Ovary (tissue), 3 donors: ENCODE results near the gene PFDN1.

Source experiments
- POLR2A ChIP-seq: fragments of 450-650 bp; IDR thresholded peaks from one replicate; pipeline ENCODE4 v1.6.1; 2017; ENCODE audit warnings: antibody characterized with exemption, mild to moderate bottlenecking, moderate library complexity
- TF ChIP-seq, protein P1 (sequence below), 3 donors: fragments of 450-650 bp in 2 of 3; fragments of 200-600 bp in 1 of 3; IDR thresholded peaks; one replicate each; pipeline versions ENCODE4 v1.5.1 to v1.8.0; 2016 to 2022; ENCODE audit warnings: antibody characterized with exemption in 3 of 3, mild to moderate bottlenecking in 1 of 3
- donor health status: DM: no; HTN: no; CAD: no.

DNA sequence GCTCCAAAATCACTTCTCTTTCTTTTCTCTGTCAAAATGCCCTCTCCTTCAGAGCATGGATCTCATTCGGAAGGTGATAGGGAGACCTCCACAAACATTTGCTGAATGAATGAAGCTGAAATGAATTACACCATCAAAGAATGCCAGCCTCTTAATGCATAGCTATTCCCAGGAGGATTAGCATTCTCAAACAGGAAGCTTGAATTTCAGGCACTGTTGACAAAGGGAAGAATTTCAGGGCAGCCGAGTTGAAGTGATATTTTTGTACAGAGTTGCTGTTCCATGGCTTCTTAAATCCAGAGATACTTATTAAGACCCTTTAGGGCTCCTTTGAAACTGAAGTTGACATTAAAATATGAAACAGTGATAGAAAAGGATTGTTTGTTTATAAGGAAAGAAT lies 24.7 kb upstream of the PFDN1 start:
- TF ChIP-seq, protein P1, sequence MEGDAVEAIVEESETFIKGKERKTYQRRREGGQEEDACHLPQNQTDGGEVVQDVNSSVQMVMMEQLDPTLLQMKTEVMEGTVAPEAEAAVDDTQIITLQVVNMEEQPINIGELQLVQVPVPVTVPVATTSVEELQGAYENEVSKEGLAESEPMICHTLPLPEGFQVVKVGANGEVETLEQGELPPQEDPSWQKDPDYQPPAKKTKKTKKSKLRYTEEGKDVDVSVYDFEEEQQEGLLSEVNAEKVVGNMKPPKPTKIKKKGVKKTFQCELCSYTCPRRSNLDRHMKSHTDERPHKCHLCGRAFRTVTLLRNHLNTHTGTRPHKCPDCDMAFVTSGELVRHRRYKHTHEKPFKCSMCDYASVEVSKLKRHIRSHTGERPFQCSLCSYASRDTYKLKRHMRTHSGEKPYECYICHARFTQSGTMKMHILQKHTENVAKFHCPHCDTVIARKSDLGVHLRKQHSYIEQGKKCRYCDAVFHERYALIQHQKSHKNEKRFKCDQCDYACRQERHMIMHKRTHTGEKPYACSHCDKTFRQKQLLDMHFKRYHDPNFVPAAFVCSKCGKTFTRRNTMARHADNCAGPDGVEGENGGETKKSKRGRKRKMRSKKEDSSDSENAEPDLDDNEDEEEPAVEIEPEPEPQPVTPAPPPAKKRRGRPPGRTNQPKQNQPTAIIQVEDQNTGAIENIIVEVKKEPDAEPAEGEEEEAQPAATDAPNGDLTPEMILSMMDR (IDR thresholded peaks at IDR 0.05) = no peak
- TF ChIP-seq POLR2A = no peak
